OCI-LY1 (cell line): ENCODE results near the gene AHSG.

Experiments
- EZH2 ChIP-seq: fragments of 200-600 bp; sonication (generic), shearing (Covaris generic); IDR thresholded peaks from 2 replicates; pipeline ENCODE4 v1.8.0; 2017; ENCODE audit warnings: borderline replicate concordance, mixed run types, mild to moderate bottlenecking, antibody characterized with exemption, low read length, moderate library complexity, mixed read lengths
- TF ChIP-seq, protein P1 (sequence below): fragments of 200-600 bp; sonication (generic), shearing (Covaris generic); IDR thresholded peaks from 2 replicates; pipeline ENCODE4 v1.5.1; 2017; ENCODE audit warnings: mild to moderate bottlenecking, antibody characterized with exemption, low read length, moderate library complexity, mixed read lengths

DNA sequence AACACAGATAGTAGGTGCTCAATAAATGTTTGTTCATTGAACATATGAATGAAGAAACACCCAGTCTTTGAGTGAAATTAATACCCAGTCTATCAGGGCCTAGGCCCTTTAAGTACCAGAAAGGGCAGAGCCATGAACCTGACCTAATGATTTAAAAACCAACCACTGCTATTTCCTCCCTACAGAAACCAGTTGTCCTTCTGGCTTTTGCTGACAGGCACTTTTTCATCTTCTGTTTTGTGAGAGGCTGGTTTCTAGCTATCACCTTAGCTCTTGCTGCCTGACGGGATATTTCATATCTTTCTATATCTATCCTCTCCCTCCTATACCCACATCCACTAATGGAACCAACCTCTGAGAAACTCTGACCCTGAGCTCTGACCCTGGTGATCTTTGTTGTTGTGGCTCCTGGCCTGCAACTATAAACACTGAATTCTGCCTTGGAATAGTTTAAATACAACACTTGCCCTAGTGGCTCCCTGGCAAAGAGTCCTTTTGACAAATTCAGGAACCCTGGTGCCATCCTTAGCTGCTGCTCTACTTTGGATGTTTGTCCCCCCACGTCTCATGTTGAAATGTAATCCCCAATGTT lies 4.1 kb upstream of the AHSG start:
- TF ChIP-seq, protein P1, sequence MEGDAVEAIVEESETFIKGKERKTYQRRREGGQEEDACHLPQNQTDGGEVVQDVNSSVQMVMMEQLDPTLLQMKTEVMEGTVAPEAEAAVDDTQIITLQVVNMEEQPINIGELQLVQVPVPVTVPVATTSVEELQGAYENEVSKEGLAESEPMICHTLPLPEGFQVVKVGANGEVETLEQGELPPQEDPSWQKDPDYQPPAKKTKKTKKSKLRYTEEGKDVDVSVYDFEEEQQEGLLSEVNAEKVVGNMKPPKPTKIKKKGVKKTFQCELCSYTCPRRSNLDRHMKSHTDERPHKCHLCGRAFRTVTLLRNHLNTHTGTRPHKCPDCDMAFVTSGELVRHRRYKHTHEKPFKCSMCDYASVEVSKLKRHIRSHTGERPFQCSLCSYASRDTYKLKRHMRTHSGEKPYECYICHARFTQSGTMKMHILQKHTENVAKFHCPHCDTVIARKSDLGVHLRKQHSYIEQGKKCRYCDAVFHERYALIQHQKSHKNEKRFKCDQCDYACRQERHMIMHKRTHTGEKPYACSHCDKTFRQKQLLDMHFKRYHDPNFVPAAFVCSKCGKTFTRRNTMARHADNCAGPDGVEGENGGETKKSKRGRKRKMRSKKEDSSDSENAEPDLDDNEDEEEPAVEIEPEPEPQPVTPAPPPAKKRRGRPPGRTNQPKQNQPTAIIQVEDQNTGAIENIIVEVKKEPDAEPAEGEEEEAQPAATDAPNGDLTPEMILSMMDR = no peak
- TF ChIP-seq EZH2 = no peak
